GM12878 (cell line): ENCODE measurements around the gene BPI. TPM values are rescaled to one million over a fixed set of nuclear protein-coding genes. Genes with fewer than 3 reads are reported as not detected.

ENCODE experiments used
- ATAC-seq: fragments of 200-7000 bp; cut with Tn5 transposase; 3 replicates; pipeline ENCODE4 v1.9.1; 2020; ENCODE audit warnings: mild to moderate bottlenecking, moderate library complexity
- BruUV-seq: library from RNA; stranded (reverse); fragments of 400-500 nt; replicated peaks from 2 replicates; lab custom pipeline; 2021; lab: Mats Ljungman, UMichigan
- CTCF ChIA-PET: fragments of 300-600 bp; sonication (Branson Sonifier 250); formaldehyde crosslinking; extraction: SDS; loops from one replicate; lab custom pipeline; 2021; ENCODE audit warnings: inconsistent platforms; lab: Yijun Ruan, JAX
- POLR2A ChIA-PET: fragments of 350-600 bp; formaldehyde crosslinking; extraction: SDS; loops from one replicate; lab custom pipeline; 2021; ENCODE audit warnings: inconsistent platforms; lab: Charles Lee
- RAD21 ChIA-PET: fragments of 300-600 bp; sonication (Branson Sonifier 250); formaldehyde crosslinking; loops from one replicate; lab custom pipeline; 2023; ENCODE audit warnings: antibody characterized with exemption; ENCODE audit not compliant: unreplicated experiment; lab: Charles Lee
- SMC1A ChIA-PET: fragments of 300-600 bp; sonication (Branson Sonifier 250); formaldehyde crosslinking; loops from one replicate; lab custom pipeline; 2023; ENCODE audit not compliant: unreplicated experiment, uncharacterized antibody; lab: Charles Lee
- DNase-seq: peaks from one replicate; pipeline ENCODE4 v3.0.0-alpha.2; 2011; ENCODE audit warnings: low read depth, low spot score
- FAIRE-seq: peaks from 3 replicates; lab custom pipeline; 2011; peaks lifted over from hg19 to GRCh38; lab: Jason Lieb, UNC
- H2AFZ ChIP-seq: 2 replicates; pipeline ENCODE4 v1.6.0; 2011; ENCODE audit warnings: low read depth, low read length, control low read depth; ENCODE audit not compliant: control insufficient read depth
- H3K27ac ChIP-seq: 2 replicates; pipeline ENCODE4 v1.5.1; 2011; ENCODE audit warnings: control low read depth; ENCODE audit not compliant: control insufficient read depth, insufficient read depth
- H3K27me3 ChIP-seq, 2 experiments: replicated peaks in 1 of 2; 2 replicates each; pipeline versions ENCODE4 v1.6.0 to v1.6.1; 2011; ENCODE audit warnings: low read length in 1 of 2; ENCODE audit not compliant: control insufficient read depth in 2 of 2, insufficient read depth in 2 of 2
- H3K36me3 ChIP-seq, 2 experiments: 2 replicates each; pipeline ENCODE4 v1.5.1; 2011; ENCODE audit warnings: low read length in 1 of 2; ENCODE audit not compliant: control insufficient read depth in 2 of 2, insufficient read depth in 2 of 2
- H3K4me1 ChIP-seq: 2 replicates; pipeline ENCODE4 v1.6.1; 2011; ENCODE audit warnings: mild to moderate bottlenecking, low read length, moderate library complexity, mixed read lengths; ENCODE audit not compliant: control insufficient read depth, insufficient read depth
- H3K4me2 ChIP-seq: 2 replicates; pipeline ENCODE4 v1.6.0; 2011; ENCODE audit warnings: control low read depth; ENCODE audit not compliant: control insufficient read depth, insufficient read depth
- H3K4me3 ChIP-seq: fragments of 200-600 bp; sonication (generic); 2 replicates; pipeline ENCODE4 v1.5.1; 2016
- H3K79me2 ChIP-seq: 2 replicates; pipeline ENCODE4 v1.6.0; 2011; ENCODE audit warnings: low read length; ENCODE audit not compliant: control insufficient read depth, insufficient read depth
- H3K9ac ChIP-seq: 2 replicates; pipeline ENCODE4 v1.8.0; 2011; ENCODE audit warnings: low read length, control low read depth, mixed read lengths; ENCODE audit not compliant: control insufficient read depth, insufficient read depth
- H3K9me3 ChIP-seq: replicated peaks from 3 replicates; pipeline ENCODE4 v1.5.1; 2011; ENCODE audit warnings: mild to moderate bottlenecking, low read length; ENCODE audit not compliant: control insufficient read depth, insufficient read depth
- H4K20me1 ChIP-seq: 2 replicates; pipeline ENCODE4 v1.6.0; 2011; ENCODE audit not compliant: control insufficient read depth, insufficient read depth
- CBX3 ChIP-seq: fragments of 200-600 bp; sonication (generic); IDR thresholded peaks from 2 replicates; pipeline ENCODE4 v1.6.1; 2016; ENCODE audit warnings: low read depth, borderline replicate concordance
- ETV6 ChIP-seq, 2 experiments: fragments of 450-650 bp in 1 of 2; IDR thresholded peaks in 1 of 2; conservative IDR thresholded peaks in 1 of 2; 2 replicates each; pipeline ENCODE4 v1.6.1; 2014; ENCODE audit warnings: antibody characterized with exemption in 1 of 2, borderline replicate concordance in 1 of 2, low read depth in 1 of 2, mild to moderate bottlenecking in 1 of 2, moderate library complexity in 1 of 2
- NBN ChIP-seq: fragments of 450-650 bp; IDR thresholded peaks from 2 replicates; pipeline ENCODE4 v1.6.1; 2016
- NFIC ChIP-seq: IDR thresholded peaks from 2 replicates; pipeline ENCODE4 v1.6.1; 2012; ENCODE audit warnings: low read depth, mild to moderate bottlenecking, inconsistent platforms, low read length, moderate library complexity
- NFXL1 ChIP-seq: fragments of 450-650 bp; IDR thresholded peaks from 2 replicates; pipeline ENCODE4 v1.6.1; 2017; ENCODE audit warnings: antibody characterized with exemption, mild to moderate bottlenecking, borderline replicate concordance
- NRF1 ChIP-seq: conservative IDR thresholded peaks from 2 replicates; pipeline ENCODE4 v1.6.1; 2011; ENCODE audit warnings: mild to moderate bottlenecking, low read depth, low read length, improper control_type of control experiment
- PKNOX1 ChIP-seq: fragments of 450-650 bp; IDR thresholded peaks from 2 replicates; pipeline ENCODE4 v1.6.1; 2016; ENCODE audit warnings: mild to moderate bottlenecking
- SIN3A ChIP-seq: IDR thresholded peaks from 2 replicates; pipeline ENCODE4 v1.6.1; 2012; ENCODE audit warnings: low read depth, low read length, improper control_type of control experiment
- ZNF207 ChIP-seq: fragments of 450-650 bp; IDR thresholded peaks from 2 replicates; pipeline ENCODE4 v1.6.1; 2014; ENCODE audit warnings: antibody characterized with exemption, mild to moderate bottlenecking, borderline replicate concordance
- WGBS: methylation state at CpG from one replicate; pipeline ENCODE4 v1.1.6; 2016; ENCODE audit warnings: low lambda C conversion rate; ENCODE audit not compliant: insufficient replicate concordance, insufficient coverage; ENCODE audit errors: missing lambda C conversion rate; 5-methylcytosine and 5-hydroxymethylcytosine counted together
- in situ Hi-C: fragments of 300-500 bp; cut with MboI; formaldehyde crosslinking; loops from 9 replicates; pipeline ENCODE4 v1.14.3; 2018; ENCODE audit warnings: mixed read lengths
- intact Hi-C: fragments of 100-400 bp; cut with micrococcal nuclease; formaldehyde crosslinking; loops from one replicate; pipeline ENCODE4 v1.14.2; 2022; ENCODE audit not compliant: unreplicated experiment
- polyA plus RNA-seq, 11 experiments: library from polyadenylated mRNA; depleted of rRNA in 4 of 11; unstranded in 6 of 11; stranded (reverse) in 5 of 11; fragments of >200 nt; fragmentation: Nextera tagmentation in 4 of 11; fragmentation: Illumina TruSeq in 1 of 11; extraction: Ambion mirVana in 4 of 11; extraction: Trizol in 1 of 11; gene quantifications; 1 replicate in 1 of 11; 2 replicates in 10 of 11; pipeline versions ENCODE4 v1.2.1 to v1.2.3, GENCODE V29; 2011 to 2016; ENCODE audit warnings: inconsistent platforms in 2 of 11, missing spikeins in 2 of 11, low read depth in 1 of 11
- total RNA-seq, 4 experiments: library from RNA; depleted of rRNA in 3 of 4; stranded (reverse); fragments of >200 nt in 3 of 4; fragmentation: Illumina TruSeq in 1 of 4; extraction: Trizol in 1 of 4; gene quantifications; 2 replicates each; pipeline versions ENCODE4 v1.2.1 to v1.2.3, GENCODE V29; 2013 to 2021
- TF ChIP-seq, protein P1 (sequence below): fragments of 450-650 bp; conservative IDR thresholded peaks from 2 replicates; pipeline ENCODE4 v1.6.1; 2017; ENCODE audit warnings: mild to moderate bottlenecking, moderate library complexity
- TF ChIP-seq, protein P2 (sequence below): fragments of 150-350 bp; IDR thresholded peaks from 2 replicates; pipeline ENCODE4 v1.6.1; 2014; ENCODE audit warnings: mild to moderate bottlenecking, low read depth, low read length
- TF ChIP-seq, protein P3 (sequence below): fragments of 450-650 bp; IDR thresholded peaks from 2 replicates; pipeline ENCODE4 v1.6.1; 2017; ENCODE audit warnings: borderline replicate concordance

Gene BPI
- total and polyA plus RNA-seq, 10 of the 15 experiments (the other 5 are each of a cell fraction or from before 2014, with no cell fraction given), result not detected

- ChIA-PET POLR2A (interaction anchor here (0.6 kb wide), 1 partner anchor 1180 kb away, joined by 5 read pairs; no protein-coding TSS in a partner anchor), CTCF (no interaction called here), SMC1A (no interaction called here), RAD21 (no interaction called here)
- Histone ChIP-seq H3K4me3 (no peak overlapping the region), H3K9ac (no peak overlapping the region), H3K27me3 (peaks cover 6 to 21% of the 10 kb centered on the region in 2 experiments), H3K36me3 (no peaks in the 10 kb centered on the region), H3K27ac (no peak overlapping the region), H4K20me1 (no peaks in the 10 kb centered on the region), H3K4me1 (no peaks in the 10 kb centered on the region; the same call in 1 of the 2 replicates), H3K9me3 (no peaks in the 10 kb centered on the region), H3K4me2 (no peak overlapping the region), H3K79me2 (no peaks in the 10 kb centered on the region), H2AFZ (no peak overlapping the region)
- ATAC-seq, result no peak
- 35% methylated on average over 1 of the region's 1 CpG for WGBS
- in situ Hi-C loops (no loop called here), intact Hi-C loops (no loop called here)
- FAIRE-seq, result no peak
- no TSS peak for BruUV-seq
- TF ChIP-seq SIN3A, result no peak
- TF ChIP-seq, protein P1, sequence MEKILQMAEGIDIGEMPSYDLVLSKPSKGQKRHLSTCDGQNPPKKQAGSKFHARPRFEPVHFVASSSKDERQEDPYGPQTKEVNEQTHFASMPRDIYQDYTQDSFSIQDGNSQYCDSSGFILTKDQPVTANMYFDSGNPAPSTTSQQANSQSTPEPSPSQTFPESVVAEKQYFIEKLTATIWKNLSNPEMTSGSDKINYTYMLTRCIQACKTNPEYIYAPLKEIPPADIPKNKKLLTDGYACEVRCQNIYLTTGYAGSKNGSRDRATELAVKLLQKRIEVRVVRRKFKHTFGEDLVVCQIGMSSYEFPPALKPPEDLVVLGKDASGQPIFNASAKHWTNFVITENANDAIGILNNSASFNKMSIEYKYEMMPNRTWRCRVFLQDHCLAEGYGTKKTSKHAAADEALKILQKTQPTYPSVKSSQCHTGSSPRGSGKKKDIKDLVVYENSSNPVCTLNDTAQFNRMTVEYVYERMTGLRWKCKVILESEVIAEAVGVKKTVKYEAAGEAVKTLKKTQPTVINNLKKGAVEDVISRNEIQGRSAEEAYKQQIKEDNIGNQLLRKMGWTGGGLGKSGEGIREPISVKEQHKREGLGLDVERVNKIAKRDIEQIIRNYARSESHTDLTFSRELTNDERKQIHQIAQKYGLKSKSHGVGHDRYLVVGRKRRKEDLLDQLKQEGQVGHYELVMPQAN, result no peak
- no peak for TF ChIP-seq NRF1
- TF ChIP-seq NFXL1, result no peak
- no peak for TF ChIP-seq ETV6 (conservative IDR thresholded peaks at IDR 0.05 in 1 of 2, IDR thresholded peaks at IDR 0.05 in 1 of 2; ENCODE audit: borderline replicate concordance in 1 of 2, low read depth in 1 of 2)
- no peak for DNase-seq
Measured at GRCh38 chr20:38308447-38308846, 4.5 kb downstream of the BPI start.

- H2AFZ ChIP-seq, result no peak overlapping the region
- 3% methylated on average over 3 of the region's 3 CpGs for WGBS
- H3K4me1 ChIP-seq, result no peaks in the 10 kb centered on the region
- no TSS peak for BruUV-seq
- ChIA-PET CTCF (no interaction called here), SMC1A (no interaction called here), RAD21 (no interaction called here), POLR2A (no interaction called here)
- H3K4me3 ChIP-seq, result no peak overlapping the region
- H3K36me3 ChIP-seq, result no peaks in the 10 kb centered on the region
- no peak overlapping the region for H3K9ac ChIP-seq
- H3K27me3 ChIP-seq, result peaks cover 2 to 10% of the 10 kb centered on the region in 2 experiments; a peak in 1 of 4 replicates
- no peak for FAIRE-seq
- H3K79me2 ChIP-seq, result no peaks in the 10 kb centered on the region
- no peak for ATAC-seq
- no peaks in the 10 kb centered on the region for H3K9me3 ChIP-seq
- H4K20me1 ChIP-seq, result no peaks in the 10 kb centered on the region
- no peak overlapping the region for H3K27ac ChIP-seq
- no peak overlapping the region for H3K4me2 ChIP-seq
- intact Hi-C loops (no loop called here), in situ Hi-C loops (no loop called here)
- DNase-seq, result no peak
- TF ChIP-seq, protein P2, sequence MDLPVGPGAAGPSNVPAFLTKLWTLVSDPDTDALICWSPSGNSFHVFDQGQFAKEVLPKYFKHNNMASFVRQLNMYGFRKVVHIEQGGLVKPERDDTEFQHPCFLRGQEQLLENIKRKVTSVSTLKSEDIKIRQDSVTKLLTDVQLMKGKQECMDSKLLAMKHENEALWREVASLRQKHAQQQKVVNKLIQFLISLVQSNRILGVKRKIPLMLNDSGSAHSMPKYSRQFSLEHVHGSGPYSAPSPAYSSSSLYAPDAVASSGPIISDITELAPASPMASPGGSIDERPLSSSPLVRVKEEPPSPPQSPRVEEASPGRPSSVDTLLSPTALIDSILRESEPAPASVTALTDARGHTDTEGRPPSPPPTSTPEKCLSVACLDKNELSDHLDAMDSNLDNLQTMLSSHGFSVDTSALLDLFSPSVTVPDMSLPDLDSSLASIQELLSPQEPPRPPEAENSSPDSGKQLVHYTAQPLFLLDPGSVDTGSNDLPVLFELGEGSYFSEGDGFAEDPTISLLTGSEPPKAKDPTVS, result no peak
- TF ChIP-seq ZNF207, result no peak
- no peak for TF ChIP-seq PKNOX1
- TF ChIP-seq CBX3, result no peak
- TF ChIP-seq, protein P3, sequence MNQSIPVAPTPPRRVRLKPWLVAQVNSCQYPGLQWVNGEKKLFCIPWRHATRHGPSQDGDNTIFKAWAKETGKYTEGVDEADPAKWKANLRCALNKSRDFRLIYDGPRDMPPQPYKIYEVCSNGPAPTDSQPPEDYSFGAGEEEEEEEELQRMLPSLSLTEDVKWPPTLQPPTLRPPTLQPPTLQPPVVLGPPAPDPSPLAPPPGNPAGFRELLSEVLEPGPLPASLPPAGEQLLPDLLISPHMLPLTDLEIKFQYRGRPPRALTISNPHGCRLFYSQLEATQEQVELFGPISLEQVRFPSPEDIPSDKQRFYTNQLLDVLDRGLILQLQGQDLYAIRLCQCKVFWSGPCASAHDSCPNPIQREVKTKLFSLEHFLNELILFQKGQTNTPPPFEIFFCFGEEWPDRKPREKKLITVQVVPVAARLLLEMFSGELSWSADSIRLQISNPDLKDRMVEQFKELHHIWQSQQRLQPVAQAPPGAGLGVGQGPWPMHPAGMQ, result no peak
- TF ChIP-seq NFIC, result no peak
- no peak for TF ChIP-seq NBN
Measured at GRCh38 chr20:38311091-38311490, 7.1 kb downstream of the BPI start.
